ENCODE data around the gene RNF19B. TPM values are rescaled to one million over a fixed set of nuclear protein-coding genes. Genes with fewer than 3 reads are reported as not detected.

The RNF19B gene
- total RNA-seq, 4 donors from 2014 or later: 15.0 to 38.8 (median 29.2) TPM

DNA sequence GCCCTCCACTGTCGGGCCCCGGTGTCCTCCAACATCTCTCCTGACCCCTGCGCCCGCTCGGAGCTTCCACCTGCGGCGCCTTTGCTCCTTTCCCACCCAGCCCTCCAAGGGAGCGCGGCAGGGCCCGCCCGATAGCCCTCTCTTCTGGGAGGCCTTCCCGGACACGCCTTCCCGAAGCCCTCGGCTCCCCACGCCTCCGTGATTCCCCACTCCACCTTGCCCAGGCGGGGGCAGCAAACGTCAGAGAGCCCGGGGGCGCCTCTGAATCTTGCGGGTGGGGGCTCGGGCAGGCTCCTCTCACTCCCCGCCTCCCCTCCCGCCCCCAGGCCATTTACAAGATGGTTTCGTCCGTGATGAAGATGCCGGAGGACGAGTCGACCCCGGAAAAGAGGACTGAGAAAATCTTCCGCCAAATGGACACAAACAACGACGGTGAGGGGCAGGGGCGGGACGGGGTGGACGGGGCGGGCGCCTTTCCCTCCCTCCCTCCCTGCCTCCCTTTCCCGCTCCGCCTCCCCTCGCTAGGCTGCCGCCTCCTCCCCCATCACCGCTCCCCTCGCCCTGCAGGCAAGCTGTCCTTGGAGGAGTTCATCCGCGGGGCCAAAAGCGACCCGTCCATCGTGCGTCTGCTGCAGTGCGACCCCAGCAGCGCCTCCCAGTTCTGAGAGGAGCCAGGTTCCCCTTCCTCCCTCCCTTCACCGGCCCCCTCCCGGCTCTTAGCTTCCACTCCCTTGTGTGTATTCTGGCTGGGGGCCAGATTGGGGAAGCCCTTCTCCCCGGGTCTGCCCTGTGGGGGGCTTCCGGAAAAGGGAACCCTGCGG, 71.2 kb downstream of the RNF19B start:
- DNase-seq (ENCODE audit: low spot score) (no peak), ATAC-seq (ENCODE audit: low FRiP score) (peak; percentile 74)
- TF ChIP-seq, protein P1, sequence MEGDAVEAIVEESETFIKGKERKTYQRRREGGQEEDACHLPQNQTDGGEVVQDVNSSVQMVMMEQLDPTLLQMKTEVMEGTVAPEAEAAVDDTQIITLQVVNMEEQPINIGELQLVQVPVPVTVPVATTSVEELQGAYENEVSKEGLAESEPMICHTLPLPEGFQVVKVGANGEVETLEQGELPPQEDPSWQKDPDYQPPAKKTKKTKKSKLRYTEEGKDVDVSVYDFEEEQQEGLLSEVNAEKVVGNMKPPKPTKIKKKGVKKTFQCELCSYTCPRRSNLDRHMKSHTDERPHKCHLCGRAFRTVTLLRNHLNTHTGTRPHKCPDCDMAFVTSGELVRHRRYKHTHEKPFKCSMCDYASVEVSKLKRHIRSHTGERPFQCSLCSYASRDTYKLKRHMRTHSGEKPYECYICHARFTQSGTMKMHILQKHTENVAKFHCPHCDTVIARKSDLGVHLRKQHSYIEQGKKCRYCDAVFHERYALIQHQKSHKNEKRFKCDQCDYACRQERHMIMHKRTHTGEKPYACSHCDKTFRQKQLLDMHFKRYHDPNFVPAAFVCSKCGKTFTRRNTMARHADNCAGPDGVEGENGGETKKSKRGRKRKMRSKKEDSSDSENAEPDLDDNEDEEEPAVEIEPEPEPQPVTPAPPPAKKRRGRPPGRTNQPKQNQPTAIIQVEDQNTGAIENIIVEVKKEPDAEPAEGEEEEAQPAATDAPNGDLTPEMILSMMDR (IDR thresholded peaks at IDR 0.05): no peak

DNA sequence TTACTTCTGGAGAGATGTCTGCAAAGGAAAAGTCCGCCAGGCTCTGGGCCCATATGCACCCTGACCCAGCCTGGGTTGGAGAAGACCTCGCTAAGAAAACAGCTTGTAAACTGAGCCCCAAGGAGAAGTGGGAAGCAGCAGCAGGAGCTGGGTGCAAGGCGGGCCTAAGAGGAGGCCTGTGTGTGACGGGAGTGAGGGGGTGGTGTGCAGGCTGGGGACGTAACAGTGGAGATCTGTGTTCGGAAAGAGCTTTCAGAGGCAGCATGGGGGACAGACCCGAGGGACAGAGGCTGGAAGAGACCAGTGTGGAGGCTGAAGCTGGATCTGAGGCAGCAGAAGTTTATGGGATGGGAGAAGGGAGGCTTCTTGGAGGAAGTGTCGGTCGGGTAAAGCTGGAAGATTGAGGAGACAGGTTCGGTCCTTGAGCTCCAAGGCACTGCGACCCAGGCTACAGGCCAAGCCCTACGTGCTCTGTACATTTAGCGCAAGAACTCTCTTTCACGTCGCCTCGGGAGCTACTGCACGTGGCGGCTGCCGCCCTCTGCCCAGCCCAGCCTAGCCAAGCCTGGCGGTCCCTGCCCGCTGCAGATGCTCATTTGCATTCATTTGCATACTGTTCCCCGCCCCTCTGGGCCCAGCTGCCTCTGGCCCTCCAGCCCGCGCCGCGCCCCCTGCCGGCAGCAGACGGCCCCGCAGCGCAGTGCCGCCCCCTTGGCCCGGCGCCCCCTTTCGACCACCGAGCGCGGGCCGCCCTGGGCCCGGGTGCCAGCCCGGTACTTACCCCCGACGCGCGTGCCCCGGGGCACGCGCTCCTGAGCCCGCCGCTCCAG, 72.0 kb downstream of the RNF19B start:
- TF ChIP-seq, protein P1 (IDR thresholded peaks at IDR 0.05): no peak
- ATAC-seq (ENCODE audit: low FRiP score) (peak; percentile 29), DNase-seq (ENCODE audit: low spot score) (no peak)

DNA sequence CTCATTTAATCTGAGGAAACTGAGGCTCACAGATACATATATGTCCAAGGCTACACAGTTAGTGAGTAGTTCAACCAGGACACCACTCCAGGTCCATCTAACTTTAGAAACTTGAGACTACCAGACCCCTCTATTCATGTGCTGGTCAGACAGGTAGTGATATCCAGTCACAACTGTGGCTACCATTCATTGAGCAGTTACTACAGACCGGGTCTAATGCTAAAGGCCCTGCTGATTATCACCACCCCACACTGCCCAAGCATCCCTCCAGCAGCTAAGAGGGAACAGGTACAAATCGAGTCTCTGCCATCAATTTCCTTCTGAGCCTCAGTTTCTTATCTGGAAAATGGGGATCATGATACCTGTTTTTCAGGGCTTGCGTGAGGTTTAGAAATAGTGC, 73.0 kb downstream of the RNF19B start:
- TF ChIP-seq, protein P1 (IDR thresholded peaks at IDR 0.05): no peak
- DNase-seq (ENCODE audit: low spot score) (no peak), ATAC-seq (ENCODE audit: low FRiP score) (no peak)

DNA sequence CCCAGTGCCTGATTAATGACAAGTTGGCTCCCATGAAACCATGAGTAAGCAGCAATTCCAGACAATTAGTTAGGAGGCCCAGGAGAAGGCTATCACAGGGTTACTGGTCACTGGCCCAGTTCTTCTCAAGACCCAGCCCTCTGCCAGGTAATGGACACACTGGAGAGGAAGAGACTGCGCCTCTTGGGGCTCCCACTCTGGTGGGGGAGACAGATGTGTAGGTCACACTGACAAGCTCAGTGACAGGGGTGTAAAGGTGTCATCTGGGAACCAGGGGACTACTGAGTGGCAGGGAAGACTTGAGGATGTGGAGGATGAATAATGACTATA, 73.4 kb downstream of the RNF19B start:
- ATAC-seq (ENCODE audit: low FRiP score) (no peak), DNase-seq (ENCODE audit: low spot score) (no peak)
- TF ChIP-seq, protein P1 (IDR thresholded peaks at IDR 0.05): no peak

DNA sequence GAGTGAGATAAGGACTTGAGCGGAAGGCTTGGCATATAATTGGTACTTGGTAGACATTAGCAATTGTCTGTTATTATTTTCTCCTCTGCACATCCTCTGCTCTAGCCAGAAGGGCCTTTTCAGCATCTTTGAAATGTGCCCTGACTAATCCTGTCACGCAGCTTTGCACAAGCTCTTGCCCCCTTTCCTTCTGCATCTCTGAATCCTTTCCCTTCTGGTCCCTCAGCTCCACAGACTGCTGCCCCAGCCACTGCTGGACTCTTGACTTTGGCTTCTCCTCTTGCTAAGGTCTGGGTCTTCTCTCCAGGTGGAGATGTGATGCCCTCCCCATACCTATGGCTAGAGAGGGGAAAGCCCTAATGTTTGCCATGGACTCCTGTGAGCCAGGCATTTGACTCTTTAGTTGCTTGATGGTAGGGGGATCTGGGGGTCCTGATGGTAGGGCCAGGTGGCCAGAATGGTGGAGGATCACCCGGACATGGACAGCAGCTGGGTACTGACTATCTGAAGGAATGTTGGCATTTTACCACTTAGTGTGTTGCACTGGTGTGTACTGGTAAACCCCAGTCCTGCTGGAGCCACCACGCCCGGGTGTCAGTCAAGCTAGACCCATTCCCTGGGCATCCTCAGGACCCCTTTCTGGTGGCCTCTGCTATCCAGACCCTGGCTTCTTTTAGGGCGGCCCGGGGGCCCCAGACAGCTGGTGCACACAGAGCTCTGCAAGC, 73.9 kb downstream of the RNF19B start:
- DNase-seq (ENCODE audit: low spot score): no peak
- ATAC-seq (ENCODE audit: low FRiP score): no peak

DNA sequence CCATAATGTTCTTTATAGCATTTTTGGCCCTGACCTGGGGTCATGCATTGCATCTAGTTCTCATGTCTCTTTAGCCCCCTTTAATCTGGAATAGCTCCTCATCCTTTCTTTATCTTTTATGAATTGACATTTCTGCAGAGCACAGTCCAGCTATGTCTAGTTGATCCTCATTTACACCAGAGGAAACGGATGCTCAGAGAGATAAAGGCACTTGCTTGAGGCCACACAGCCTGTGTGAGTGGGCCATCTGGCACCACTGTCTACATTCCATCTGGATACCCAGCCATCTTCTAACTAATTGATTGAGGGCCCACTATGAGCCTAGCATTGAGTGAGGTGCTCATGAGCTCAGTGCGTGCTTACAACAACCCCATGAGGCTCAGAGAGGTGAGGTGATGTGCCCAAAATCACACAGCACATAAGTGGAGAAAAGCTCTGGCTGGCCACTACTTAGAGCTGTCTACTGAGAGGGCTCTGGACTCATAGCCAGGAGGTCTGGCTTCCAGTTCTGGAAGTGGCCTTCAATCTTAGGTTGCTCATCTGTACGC, 74.8 kb downstream of the RNF19B start:
- no peak for ATAC-seq (ENCODE audit: low FRiP score)
- DNase-seq (ENCODE audit: low spot score): no peak
- TF ChIP-seq, protein P1 (IDR thresholded peaks at IDR 0.05): no peak

More for the DNA sequence above, 73.9 kb downstream of the RNF19B start:
- TF ChIP-seq, protein P1 (IDR thresholded peaks at IDR 0.05): no peak
